Suppressor macrophage (primary cell): ENCODE measurements around the gene PAK3.

Experiments used
- DNase-seq, 4 experiments: peaks; one replicate each; pipeline ENCODE4 v3.0.0-alpha.2; 2020 to 2022

The PAK3 gene

GRCh38 chrX:111133389-111133788 lies 37.4 kb downstream of the PAK3 start:
- peak in 1 of 4 experiments; percentile 2 for DNase-seq

- no peak for DNase-seq
Observed at GRCh38 chrX:111145878-111146277, 49.9 kb downstream of the PAK3 start.

DNA sequence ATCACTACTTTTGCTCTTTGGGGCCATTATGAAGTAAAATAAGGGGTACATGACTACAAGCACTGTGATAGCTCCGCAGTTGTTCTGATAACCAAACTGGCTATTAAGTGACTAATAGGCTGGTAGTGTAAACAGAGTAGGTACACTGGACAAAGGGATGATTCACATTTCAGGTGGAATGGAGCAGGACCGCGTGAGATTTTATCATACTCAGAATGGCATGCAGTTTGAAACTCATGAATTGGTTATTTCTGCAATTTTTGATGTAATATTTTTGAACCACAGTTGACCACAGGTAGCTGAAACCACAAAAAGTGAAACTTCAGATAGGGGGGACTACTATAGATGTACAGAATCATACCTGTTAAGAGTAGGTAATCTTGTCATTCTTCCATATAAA lies 55.8 kb downstream of the PAK3 start:
- DNase-seq, result no peak

GRCh38 chrX:111159232-111159631 lies 63.2 kb downstream of the PAK3 start:
- DNase-seq, result no peak

GRCh38 chrX:111164728-111165127 lies 68.7 kb downstream of the PAK3 start:
- DNase-seq, result peak; percentile 1 to 6 (median 3)

DNA sequence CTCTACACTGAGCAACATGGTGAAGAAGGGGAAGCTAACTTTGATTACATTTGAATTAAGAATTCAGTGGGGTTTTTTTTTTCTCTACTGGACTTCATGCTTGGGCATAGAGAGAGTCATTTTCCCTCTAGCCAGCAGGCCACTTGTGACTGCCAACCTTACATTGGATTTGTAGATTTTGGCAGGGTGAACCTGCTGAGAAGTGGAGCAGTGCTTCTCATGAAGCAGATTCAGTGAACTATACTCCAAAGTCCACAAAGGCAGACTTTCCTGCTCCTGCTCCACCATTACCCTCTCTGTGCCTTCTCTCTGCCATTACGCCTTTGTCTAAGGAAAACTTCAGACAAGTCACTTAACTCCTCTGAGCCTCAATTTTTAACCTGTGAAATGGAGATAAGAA lies 69.9 kb downstream of the PAK3 start:
- DNase-seq, result no peak

DNA sequence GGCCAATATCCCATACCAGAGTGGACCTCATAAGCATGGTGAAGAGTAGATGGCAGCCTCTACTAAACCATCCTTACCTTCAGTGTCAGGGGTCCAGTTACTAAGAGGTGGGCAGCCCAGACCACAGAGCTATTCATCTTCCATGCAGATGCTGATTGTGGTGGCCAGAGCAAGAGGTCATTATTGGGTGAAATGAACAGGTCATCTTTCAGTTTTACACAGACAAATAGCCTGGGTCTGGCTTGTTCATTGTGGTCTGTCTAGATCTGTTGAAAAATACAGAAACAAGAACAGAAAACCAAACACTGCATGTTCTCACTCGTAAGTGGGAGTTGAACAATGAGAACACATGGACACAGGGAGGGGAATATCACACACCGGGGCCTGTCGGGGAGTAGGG lies 71.3 kb downstream of the PAK3 start:
- DNase-seq, result no peak

DNA sequence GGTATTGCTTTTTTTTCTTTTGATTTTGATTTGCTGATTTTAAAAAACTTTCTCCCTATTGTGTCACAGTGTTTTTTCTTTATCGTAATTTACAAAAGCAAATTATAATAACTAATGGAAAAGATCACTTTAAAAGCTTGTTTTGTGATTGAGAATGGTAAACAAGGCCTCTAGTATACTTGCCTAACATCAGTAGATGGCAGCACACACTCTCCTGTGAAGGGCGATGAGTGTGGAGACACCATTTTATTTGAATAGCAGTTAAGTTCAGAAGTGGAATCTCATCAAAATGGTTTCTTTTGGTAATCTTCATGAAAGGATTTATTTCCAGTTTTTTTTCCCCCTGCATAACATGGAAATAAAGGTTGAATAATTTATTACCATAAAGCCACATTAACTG lies 72.3 kb downstream of the PAK3 start:
- peak in 3 of 4 experiments; percentile 5 to 12 (median 10) for DNase-seq

- no peak for DNase-seq
Observed at GRCh38 chrX:111169141-111169540, 73.2 kb downstream of the PAK3 start.

- no peak for DNase-seq
Observed at GRCh38 chrX:111170017-111170416, 74.0 kb downstream of the PAK3 start.

GRCh38 chrX:111180750-111181240 lies 84.8 kb downstream of the PAK3 start:
- no peak for DNase-seq

DNA sequence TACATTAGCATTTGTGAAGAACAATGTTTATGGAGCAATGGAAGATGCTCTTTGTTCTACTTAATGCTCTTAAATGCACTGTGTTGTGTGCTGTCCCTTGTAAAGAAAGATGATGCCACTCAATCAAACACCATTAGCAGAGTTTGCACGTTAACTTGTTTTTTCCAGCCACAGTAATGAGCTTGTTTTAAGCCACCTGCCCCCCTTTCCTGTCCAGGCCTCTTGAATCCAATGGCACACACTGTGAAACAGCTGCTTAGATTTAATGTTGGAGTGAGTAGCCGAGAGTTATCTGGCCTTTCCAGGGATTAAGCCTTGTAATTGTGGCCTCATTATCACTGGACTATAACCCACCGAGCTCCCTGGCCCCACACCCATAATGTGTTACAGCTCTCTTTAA lies 86.0 kb downstream of the PAK3 start:
- DNase-seq, result no peak

GRCh38 chrX:111182997-111183396 lies 87.0 kb downstream of the PAK3 start:
- no peak for DNase-seq

- DNase-seq, result no peak
Observed at GRCh38 chrX:111191598-111191997, 95.6 kb downstream of the PAK3 start.

DNA sequence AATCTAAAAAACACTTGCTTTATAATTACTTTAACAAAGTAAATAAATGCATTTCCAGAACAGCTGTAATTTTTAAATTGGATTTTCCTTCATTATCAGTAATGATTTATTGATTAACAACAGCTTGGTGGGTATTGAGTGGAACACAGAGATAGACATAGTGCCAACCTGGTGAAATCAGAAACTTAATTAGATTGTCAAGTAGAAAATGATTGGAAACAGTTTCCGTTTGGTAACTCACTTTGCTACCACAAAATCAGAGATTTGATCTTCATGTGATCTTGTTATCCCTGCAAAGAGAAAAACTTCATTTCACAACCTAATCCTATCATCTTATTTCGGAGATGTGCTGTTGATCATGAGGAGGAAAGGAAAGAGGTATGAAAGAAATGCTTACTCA lies 103.5 kb downstream of the PAK3 start:
- DNase-seq, result no peak

- no peak for DNase-seq
Observed at GRCh38 chrX:111200327-111200726, 104.3 kb downstream of the PAK3 start.

- DNase-seq, result no peak
Observed at GRCh38 chrX:111207851-111208250, 111.9 kb downstream of the PAK3 start.

DNA sequence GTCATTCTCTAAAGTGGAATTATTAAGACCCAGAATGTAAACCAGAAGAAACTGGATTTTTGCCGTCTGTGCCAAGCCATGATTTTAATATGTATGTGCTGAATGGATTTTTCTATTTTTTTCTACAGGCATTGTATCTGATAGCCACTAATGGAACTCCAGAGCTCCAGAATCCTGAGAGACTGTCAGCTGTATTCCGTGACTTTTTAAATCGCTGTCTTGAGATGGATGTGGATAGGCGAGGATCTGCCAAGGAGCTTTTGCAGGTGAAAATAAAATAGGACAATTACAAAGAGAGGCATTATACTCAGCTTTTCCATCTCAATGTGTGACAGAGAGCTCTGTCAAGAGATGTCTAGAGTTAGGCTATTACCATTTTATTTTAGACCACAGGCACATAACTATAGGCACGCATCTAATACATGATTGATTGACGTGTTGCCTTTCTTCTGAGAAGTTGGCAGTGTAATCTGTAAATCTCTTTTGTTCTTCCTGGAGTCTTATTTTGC lies 120.4 kb downstream of the PAK3 start:
- no peak for DNase-seq

DNA sequence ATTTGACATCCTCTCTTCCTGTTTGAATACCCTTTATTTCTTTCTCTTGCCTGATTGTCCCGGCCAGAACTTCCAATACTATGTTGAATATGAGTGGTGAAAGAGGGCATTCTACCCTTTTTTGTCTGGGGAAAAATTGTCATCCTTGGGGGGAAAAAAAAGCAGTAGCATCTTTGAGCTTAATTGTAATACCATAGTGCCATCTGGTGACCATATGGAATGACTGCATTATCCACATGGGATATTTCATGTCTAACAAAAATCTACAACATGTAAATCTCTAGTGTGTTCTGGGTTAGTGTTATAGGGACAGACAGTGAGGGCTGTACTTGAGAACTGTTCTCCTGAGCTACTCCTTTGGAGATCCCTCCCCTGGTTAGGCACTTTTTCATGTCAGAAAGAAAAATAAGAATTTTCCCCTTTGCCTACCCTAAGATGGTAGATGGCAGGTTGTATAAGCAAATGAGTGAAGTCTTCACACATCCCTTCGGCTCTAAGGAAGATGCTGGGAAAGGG lies 148.3 kb downstream of the PAK3 start:
- peak in 2 of 4 experiments; percentile 7 to 39 for DNase-seq

DNA sequence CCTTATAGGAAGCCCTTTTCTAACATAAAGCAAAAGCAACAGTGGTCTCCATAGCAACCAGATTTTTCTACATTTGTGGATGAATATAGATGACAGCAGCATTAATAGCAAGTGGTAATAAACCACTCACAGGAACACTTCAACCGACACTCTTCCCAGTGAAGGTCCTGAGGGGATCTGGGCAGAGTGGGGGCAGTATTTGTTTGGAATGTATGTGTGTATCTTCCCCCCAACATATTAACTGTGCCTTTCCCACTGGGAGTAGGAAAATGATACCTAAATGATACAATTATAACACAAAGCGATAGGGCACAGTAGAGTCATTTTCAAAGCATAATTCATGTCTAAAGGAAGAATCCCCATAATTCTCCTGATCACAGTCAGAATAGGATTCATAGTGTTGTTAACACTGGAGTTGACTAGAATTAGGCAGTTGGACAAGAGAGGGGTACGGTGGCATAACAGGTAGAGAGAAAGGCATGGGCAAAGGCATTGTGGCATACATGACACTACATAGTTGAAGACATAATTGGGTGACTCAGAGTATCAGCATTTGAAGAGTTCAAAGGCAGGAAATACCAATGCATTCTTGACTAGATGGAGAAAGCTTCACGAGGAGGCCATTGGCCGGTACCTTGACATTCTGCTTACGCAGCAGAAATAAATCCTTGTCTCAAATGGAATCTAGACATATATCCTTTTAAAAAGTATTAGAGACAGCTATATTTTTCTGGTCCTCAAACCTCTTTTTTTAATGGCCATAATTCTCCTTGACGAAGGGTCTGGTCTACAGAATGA lies 159.1 kb downstream of the PAK3 start:
- DNase-seq, result no peak

DNA sequence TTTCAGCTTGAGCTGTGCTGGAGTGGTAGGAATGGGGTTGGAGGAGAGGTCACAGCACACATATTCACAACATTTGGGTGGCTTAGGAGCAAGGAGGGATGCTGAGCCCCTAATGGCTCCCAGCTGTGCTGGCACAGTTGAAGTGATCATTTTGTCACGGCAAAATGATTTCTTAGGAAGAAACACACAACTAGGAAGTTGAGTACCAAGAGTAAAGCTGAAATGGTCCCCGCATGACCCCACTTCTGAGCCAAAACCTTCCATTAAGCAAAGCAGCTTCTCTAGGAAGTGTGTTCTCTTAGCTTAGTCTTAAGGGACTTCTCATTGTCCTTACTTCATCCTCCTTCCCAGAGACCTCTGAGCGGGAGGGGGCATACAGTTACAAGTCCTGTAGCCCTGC lies 161.7 kb downstream of the PAK3 start:
- no peak for DNase-seq

- DNase-seq, result no peak
Observed at GRCh38 chrX:111259559-111259958, 163.6 kb downstream of the PAK3 start.

GRCh38 chrX:111260451-111260850 lies 164.5 kb downstream of the PAK3 start:
- no peak for DNase-seq

DNA sequence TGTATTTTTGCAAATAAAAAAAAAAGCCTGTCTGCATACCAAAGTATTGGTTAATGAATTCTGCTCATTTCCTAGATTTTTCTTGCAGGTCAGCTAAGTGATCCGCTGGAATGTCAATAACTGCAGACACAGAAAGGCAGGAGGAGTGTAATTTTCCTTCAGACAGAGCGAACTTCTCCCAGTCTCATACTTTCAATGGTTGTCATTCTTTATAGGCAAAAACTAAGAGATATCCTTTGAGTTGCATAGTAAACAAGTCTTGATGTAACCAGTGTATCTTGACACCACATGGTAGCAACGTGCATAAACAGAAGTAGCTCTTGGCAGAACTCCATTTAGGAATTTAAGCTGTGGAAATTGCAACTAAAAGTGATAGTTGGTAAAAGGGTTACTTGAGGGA lies 166.1 kb downstream of the PAK3 start:
- no peak for DNase-seq
